Transverse colon (tissue), 4 donors: ENCODE results near the gene ATG5. TPM values are rescaled to one million over a fixed set of nuclear protein-coding genes. Genes with fewer than 3 reads are reported as not detected.

ENCODE experiments used
- DNase-seq: peaks from one replicate; pipeline ENCODE4 v3.0.0-alpha.2; 2019
- H3K27ac ChIP-seq, 4 donors: fragments of 200-600 bp; sonication (generic); 2 replicates each; pipeline ENCODE4 v1.5.1; 2016 to 2018; ENCODE audit warnings: inconsistent platforms in 4 of 4
- H3K27me3 ChIP-seq: fragments of 200-600 bp; sonication (generic); 2 replicates; pipeline ENCODE4 v1.5.1; 2017; ENCODE audit warnings: inconsistent platforms
- H3K36me3 ChIP-seq, 4 donors: fragments of 200-600 bp; sonication (generic); 2 replicates each; pipeline ENCODE4 v1.5.1; 2017 to 2019; ENCODE audit warnings: inconsistent platforms in 4 of 4
- H3K4me1 ChIP-seq, 4 donors: fragments of 200-600 bp; sonication (generic); 2 replicates each; pipeline ENCODE4 v1.5.1; 2017 to 2020; ENCODE audit warnings: inconsistent platforms in 4 of 4
- H3K4me3 ChIP-seq, 4 donors: fragments of 200-600 bp; sonication (generic); 1 replicate in 1 of 4; 2 replicates in 3 of 4; pipeline versions ENCODE4 v1.5.1 to v1.6.1; 2017 to 2019; ENCODE audit warnings: inconsistent platforms in 4 of 4
- H3K9me3 ChIP-seq, 2 donors: fragments of 200-600 bp; sonication (generic); 2 replicates each; pipeline ENCODE4 v1.5.1; 2017 to 2019; ENCODE audit warnings: inconsistent platforms in 2 of 2
- EP300 ChIP-seq: sonication (generic); formaldehyde crosslinking; IDR thresholded peaks from one replicate; pipeline ENCODE4 v1.6.1; 2017; ENCODE audit warnings: antibody characterized with exemption, low read depth
- POLR2A ChIP-seq: fragments of 450-650 bp; IDR thresholded peaks from one replicate; pipeline ENCODE4 v1.6.1; 2016; ENCODE audit warnings: antibody characterized with exemption, mild to moderate bottlenecking, moderate library complexity
- POLR2AphosphoS5 ChIP-seq, 3 donors: sonication (generic); formaldehyde crosslinking; IDR thresholded peaks; one replicate each; pipeline ENCODE4 v1.6.1; 2016; ENCODE audit warnings: antibody characterized with exemption in 3 of 3
- whole genome bisulfite sequencing, 2 donors: methylation state at CpG; one replicate each; pipeline ENCODE4 v1.1.5; 2018; ENCODE audit warnings: low coverage in 1 of 2; 5-methylcytosine and 5-hydroxymethylcytosine counted together
- in situ Hi-C, 4 donors: fragments of 200-750 bp; cut with MboI; loops; one replicate each; pipeline versions ENCODE4 v1.15.0 to v1.15.1; 2017; ENCODE audit warnings: low sequenced_read_pairs in 3 of 4, low pct_ligation_motif_present in 1 of 4, low pct_unique_long_range_greater_than_20kb in 1 of 4
- intact Hi-C: fragments of 100-400 bp; cut with DNase I; formaldehyde crosslinking; loops from one replicate; pipeline ENCODE4 v1.15.1; 2023; ENCODE audit warnings: low total_unique reads
- total RNA-seq, 4 donors: library from RNA; depleted of rRNA; stranded (reverse); fragments of >200 nt; gene quantifications; one replicate each; pipeline ENCODE4 v1.1.0, GENCODE V29; 2016
- TF ChIP-seq, protein P1 (sequence below), 5 experiments: fragments of 200-600 bp in 3 of 5; fragments of 450-650 bp in 2 of 5; sonication (generic) in 3 of 5; IDR thresholded peaks; 1 replicate in 2 of 5; 2 replicates in 3 of 5; pipeline ENCODE4 v1.5.1; 2016 to 2017; ENCODE audit warnings: antibody characterized with exemption in 5 of 5, inconsistent platforms in 3 of 5, mild to moderate bottlenecking in 2 of 5, moderate library complexity in 1 of 5

ATG5 gene
- total RNA-seq, 4 donors from 2014 or later, result 21.7 to 56.4 (median 44.9) TPM

DNA sequence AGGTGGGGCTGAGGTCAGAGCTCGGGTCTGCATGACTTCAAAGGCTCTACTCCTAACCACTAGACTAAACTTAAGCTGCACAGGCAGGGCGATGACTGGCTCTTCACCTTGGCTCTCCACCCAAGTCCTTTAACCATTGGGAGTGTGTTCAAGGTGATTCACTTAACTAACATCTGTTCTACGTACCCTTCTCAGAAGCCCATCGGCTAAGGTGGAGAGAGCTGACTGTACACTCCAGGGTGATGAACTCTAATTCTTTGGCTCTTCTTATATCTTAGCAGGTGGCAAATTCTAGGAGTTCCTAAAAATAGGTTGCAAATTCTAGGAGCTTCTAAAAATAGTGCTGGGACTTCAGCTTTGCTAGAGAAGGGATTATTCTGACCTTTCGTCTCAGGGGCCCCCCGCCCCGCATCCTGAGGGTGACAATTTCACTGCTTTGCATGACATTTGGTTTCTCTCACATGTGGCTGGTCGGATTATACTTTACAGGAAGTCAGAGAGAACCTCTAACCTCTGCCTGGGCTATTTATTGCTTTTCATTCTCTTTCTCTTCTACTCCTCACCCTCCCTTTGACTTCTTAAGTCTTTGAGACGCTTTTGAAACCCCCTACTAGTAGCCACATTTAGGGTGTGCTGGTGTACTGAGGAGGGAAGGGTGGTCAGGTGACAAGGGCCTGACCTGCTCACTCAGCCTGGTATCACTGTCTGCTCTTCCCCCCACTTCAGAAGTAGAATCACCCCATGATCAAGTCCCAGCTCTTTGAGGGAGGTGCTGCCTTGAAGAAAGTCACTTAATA, 183.9 kb downstream of the ATG5 start:
- WGBS, 2 donors, result 57 to 64% methylated on average over 1 to 9 of the region's 9 CpGs

DNA sequence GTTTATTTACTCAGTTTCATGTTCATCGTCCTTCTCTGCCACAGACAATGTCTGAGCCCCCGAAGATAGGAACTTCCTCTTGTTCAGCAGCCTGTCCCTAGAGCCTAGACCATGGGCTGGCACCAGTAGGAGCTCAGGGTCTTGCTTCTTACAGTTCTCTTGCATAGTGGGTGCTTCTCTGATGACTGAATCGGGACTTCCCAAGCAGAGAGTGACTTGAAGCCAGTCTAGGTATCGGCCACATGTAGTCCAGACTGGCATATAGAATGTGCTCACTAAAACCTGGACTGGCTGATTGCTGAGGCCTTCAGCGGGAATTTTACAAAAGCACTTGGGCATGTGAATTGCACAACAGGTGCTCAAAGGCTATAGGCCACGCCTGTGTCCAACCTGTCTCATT, 187.4 kb downstream of the ATG5 start:
- H3K27ac ChIP-seq, result no peak overlapping the region
- no peak overlapping the region for H3K4me3 ChIP-seq
- no peak for DNase-seq
- H3K27me3 ChIP-seq, result no peaks in the 10 kb centered on the region
- no peak for TF ChIP-seq EP300
- no peak for TF ChIP-seq POLR2AphosphoS5 (IDR thresholded peaks at IDR 0.05)
- TF ChIP-seq, protein P1, sequence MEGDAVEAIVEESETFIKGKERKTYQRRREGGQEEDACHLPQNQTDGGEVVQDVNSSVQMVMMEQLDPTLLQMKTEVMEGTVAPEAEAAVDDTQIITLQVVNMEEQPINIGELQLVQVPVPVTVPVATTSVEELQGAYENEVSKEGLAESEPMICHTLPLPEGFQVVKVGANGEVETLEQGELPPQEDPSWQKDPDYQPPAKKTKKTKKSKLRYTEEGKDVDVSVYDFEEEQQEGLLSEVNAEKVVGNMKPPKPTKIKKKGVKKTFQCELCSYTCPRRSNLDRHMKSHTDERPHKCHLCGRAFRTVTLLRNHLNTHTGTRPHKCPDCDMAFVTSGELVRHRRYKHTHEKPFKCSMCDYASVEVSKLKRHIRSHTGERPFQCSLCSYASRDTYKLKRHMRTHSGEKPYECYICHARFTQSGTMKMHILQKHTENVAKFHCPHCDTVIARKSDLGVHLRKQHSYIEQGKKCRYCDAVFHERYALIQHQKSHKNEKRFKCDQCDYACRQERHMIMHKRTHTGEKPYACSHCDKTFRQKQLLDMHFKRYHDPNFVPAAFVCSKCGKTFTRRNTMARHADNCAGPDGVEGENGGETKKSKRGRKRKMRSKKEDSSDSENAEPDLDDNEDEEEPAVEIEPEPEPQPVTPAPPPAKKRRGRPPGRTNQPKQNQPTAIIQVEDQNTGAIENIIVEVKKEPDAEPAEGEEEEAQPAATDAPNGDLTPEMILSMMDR (IDR thresholded peaks at IDR 0.05), result no peak
- no peak for TF ChIP-seq POLR2A
- no peaks in the 10 kb centered on the region for H3K9me3 ChIP-seq
- in situ Hi-C loops, result no loop called here
- peaks cover 0 to 12% (median 3%) of the 10 kb centered on the region in 4 donors for H3K4me1 ChIP-seq
- H3K36me3 ChIP-seq, result no peaks in the 10 kb centered on the region
- WGBS, 2 donors, result 67 to 80% methylated on average over 1 to 6 of the region's 6 CpGs
- intact Hi-C loops, result no loop called here

More for the DNA sequence above, 183.9 kb downstream of the ATG5 start:
- Histone ChIP-seq H3K9me3 (no peaks in the 10 kb centered on the region), H3K27ac (peak overlapping the region in 3 of 4 donors; percentile 11 to 62 (median 49)), H3K36me3 (no peaks in the 10 kb centered on the region), H3K27me3 (no peaks in the 10 kb centered on the region), H3K4me3 (no peak overlapping the region), H3K4me1 (no peaks in the 10 kb centered on the region)
- intact Hi-C loops (no loop called here), in situ Hi-C loops (no loop called here)
- peak; percentile 58 for DNase-seq
- no peak for TF ChIP-seq POLR2AphosphoS5 (IDR thresholded peaks at IDR 0.05)
- no peak for TF ChIP-seq EP300
- TF ChIP-seq, protein P1 (IDR thresholded peaks at IDR 0.05), result no peak
- TF ChIP-seq POLR2A, result no peak

DNA sequence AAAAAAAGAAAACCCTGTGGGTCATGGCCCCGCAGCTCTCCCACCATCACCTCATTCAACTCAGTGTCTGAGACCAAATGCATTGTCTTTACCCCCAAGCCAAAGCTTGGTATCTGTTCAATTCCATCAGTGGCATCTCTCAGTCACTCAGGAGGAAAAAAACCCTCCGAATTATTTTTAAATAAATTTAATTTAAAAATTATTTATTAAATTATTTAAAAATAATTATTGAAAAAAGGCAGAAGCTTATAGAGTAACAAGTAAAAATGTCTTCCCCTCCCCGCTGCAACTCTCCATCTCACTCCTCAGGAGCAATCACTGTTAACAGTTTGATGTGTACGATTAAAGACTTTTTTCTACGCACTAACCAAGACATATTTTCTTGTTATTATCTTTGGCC, 188.7 kb downstream of the ATG5 start:
- no peaks in the 10 kb centered on the region for H3K9me3 ChIP-seq
- in situ Hi-C loops (no loop called here), intact Hi-C loops (loop anchor here (2.0 kb wide), 1 partner anchor 78 kb away; no protein-coding TSS in a partner anchor)
- no peaks in the 10 kb centered on the region for H3K27me3 ChIP-seq
- WGBS, 2 donors, result 97% methylated on average over 5 of the region's 5 CpGs
- no peak overlapping the region for H3K27ac ChIP-seq
- no peak for DNase-seq
- H3K36me3 ChIP-seq, result no peaks in the 10 kb centered on the region
- H3K4me1 ChIP-seq, result peaks cover 0 to 12% (median 3%) of the 10 kb centered on the region in 4 donors
- H3K4me3 ChIP-seq, result no peak overlapping the region
- TF ChIP-seq POLR2AphosphoS5 (IDR thresholded peaks at IDR 0.05) (no peak), EP300 (no peak), POLR2A (no peak)
- TF ChIP-seq, protein P1 (IDR thresholded peaks at IDR 0.05), result no peak

DNA sequence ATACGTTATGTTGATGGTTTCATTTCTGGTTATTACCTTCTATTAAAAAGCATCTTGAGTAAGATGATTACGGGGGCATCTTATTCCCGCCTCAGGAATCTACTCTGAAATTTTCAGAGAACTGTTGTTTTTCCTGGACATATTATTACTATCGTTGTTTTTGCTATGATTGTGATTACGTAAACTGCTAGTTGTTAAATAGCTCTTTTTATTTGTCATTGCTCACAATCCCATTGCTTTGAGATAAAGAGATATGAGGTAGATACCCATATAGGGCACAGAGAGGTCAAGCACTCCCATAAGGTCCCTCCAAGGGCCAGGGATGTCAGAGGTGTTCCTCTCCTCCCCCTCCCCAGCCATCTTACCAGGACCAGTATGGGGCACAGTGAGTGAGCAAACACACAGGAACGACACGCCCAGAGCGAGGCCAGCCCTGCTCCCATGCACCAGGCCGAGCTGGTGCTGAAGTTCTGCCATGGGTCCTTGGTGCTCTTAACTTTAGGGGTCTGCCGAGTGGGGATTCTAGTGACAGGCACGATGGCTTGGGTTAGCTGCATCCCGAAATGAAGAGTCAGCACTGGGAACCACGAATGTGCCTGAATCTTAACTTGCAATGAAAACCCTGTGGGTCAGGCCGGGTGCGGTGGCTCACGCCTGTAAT, 189.5 kb downstream of the ATG5 start:
- H3K4me1 ChIP-seq, result peaks cover 0 to 12% (median 3%) of the 10 kb centered on the region in 4 donors
- no peaks in the 10 kb centered on the region for H3K9me3 ChIP-seq
- in situ Hi-C loops, result no loop called here
- H3K27ac ChIP-seq, result peak overlapping the region in 2 of 4 donors; percentile 31 to 36
- H3K4me3 ChIP-seq, result no peak overlapping the region
- TF ChIP-seq POLR2AphosphoS5 (IDR thresholded peaks at IDR 0.05) (no peak), POLR2A (no peak), EP300 (no peak)
- TF ChIP-seq, protein P1 (IDR thresholded peaks at IDR 0.05), result no peak
- 54 to 82% methylated on average over 5 to 16 of the region's 16 CpGs for WGBS, 2 donors
- no peaks in the 10 kb centered on the region for H3K27me3 ChIP-seq
- intact Hi-C loops, result loop anchor here (2.0 kb wide), 1 partner anchor 77 kb away; no protein-coding TSS in a partner anchor
- no peaks in the 10 kb centered on the region for H3K36me3 ChIP-seq
- no peak for DNase-seq
